Stimulated activated CD8-positive, alpha-beta memory T cell treated with anti-CD3 and anti-CD28 coated beads, Interleukin-4, amount 100 ng/mL, for 24 hours (primary cell): ENCODE results near the gene MAN1B1.
A peak's percentile ranks its signal among the peaks of the same experiment; 100 is the strongest.
"Not testable (repeated sequence)": the region's sequence is repeated elsewhere in the genome, so short reads cannot be mapped to it uniquely, and the experiment has no call there.

Source experiments
- DNase-seq: peaks from one replicate; pipeline ENCODE4 v3.0.0-alpha.2; 2020; ENCODE audit warnings: low read depth

MAN1B1 gene

GRCh38 chr9:137110911-137111787 lies 24.4 kb downstream of the MAN1B1 start:
- no peak for DNase-seq

DNA sequence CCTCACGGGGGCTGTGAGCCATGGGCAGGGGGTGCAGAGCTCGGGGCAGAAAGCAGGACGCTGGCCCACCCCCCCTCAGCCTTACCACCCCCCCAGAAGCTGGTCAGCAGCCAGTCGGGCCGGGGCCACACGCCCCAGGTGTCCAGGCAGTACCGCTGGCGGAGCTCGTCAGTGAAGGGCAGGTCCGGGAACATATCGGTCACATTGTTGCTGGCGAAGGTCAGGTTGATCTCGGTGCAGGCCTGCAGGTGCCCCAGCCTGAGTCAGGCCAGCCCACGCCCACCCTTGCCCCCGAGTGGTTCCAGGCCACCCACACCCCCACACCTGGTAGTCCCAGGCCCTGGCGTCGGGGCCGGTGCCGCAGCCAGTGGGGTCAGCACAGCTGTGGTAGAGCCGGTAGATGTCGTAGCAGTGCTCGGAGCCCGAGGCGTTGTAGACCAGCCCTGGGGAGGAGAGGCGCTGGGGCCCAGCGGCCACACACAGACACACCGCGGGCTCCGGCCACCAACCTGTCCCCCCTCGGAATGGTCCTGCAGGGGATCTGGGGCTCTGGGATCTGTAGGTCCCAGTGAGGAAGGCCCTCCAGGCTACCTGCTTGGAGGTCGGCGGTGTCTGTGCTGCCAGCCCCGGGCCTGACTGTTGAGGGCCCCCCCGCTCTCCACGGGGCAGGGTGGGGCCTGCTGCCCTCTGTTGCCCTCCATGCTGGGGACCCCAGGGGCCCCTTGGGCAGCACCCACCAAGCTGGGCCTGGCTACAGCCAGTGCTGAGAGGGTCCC lies 25.2 kb downstream of the MAN1B1 start:
- no peak for DNase-seq

DNA sequence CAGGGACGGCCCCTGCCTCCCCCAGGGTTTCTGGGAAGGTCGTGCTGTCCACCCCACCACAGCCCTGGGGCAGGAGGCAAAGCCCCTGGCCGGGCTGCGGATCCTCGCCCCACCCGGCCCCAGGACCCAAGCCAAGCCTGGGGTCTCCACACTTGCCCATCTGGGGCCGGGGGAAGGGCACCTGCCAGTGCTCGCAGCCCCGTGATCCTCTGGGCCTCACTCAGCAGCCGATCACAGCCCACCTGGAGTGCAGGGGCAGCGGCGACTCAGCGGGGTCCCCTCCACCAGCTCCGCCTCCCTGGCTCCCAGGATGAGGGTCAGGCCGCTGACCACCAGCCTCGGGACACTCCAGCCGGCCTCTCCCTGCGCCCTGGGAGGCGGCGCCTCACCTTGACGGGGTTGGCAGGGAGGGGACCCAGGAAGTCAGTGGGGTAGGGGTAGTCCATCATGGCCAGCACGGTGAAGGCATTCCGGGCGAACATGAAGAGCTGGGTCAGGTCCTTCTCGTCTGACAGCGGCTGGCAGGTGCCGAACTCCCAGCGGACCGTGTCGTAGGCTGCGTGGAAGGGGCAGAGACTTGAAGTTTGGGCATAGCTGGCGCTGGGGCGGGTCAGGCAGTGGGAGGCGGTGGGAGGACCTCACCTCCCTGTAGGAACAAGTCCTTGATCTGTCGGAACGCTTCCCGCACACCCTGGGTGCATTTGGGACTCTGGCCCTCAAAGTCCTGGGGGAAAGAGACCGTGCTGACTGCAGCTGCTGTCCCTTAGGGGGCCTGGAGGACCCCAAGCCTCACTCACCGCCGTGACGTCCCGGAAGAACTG lies 26.0 kb downstream of the MAN1B1 start:
- no peak for DNase-seq

DNA sequence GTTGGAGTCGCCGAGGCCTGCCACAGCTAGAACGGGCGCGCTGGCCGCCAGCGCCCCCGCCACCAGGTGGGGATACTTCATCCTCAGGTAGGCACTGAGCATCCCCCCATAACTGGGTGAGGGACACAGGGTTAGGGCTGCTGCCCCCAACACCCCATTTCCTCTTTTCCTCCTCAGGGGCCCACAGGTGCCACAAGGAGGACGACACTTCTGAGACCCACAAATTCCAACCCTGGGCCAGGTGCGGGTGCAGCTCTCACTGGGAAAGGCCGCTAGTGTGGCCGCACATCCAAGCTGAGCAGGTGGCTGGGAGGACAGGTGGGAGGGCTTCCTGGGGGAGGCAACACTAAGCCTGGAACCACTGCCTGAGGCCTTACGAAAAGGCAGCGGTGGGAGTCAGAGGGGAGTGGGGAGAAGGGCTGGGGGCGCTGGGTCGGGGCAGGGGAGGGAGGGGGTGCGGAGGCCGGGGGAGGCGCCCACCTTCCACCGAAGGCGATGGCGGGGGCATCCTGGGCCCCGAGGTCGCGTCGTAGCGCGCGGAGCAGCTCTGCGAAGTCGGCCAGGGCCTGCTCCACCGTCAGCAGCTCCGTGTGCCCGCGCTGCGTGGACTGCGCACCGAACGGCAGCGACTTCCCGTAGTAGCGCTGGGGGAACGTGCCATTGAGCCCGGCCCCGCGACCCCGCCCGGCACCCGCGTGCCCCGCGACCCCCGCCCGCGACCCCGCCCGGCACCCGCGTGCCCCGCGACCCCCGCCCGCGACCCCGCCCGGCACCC lies 26.8 kb downstream of the MAN1B1 start:
- DNase-seq, result no peak

DNA sequence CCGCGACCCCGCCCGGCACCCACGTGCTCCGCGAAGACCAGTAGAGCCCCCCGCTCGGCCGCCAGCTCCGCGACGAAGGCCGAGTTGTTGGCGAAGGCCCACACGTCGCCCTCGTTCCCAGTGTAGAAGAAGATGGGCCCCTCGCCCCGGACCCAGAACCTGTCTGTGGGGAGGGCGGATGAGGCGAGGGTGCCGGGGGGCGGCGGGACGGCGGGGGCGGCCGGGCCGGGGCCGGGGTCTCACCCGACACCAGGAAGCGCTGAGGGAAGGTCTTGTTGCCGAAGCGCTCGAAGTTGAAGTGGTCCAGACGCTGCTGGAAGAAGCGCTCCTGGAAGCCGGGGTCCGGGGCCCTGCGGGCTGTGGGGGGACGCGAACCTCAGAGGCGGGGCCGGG lies 27.4 kb downstream of the MAN1B1 start:
- no peak for DNase-seq

GRCh38 chr9:137114613-137115393 lies 28.0 kb downstream of the MAN1B1 start, which contains the start of gene DPP7:
DPP7 (minus strand) TSS chr9:137114733; CDS start chr9:137114713, 20 bp downstream.
- DNase-seq, result peak; percentile 73

- DNase-seq, result no peak
Observed at GRCh38 chr9:137115394-137116026, 28.7 kb downstream of the MAN1B1 start.

DNA sequence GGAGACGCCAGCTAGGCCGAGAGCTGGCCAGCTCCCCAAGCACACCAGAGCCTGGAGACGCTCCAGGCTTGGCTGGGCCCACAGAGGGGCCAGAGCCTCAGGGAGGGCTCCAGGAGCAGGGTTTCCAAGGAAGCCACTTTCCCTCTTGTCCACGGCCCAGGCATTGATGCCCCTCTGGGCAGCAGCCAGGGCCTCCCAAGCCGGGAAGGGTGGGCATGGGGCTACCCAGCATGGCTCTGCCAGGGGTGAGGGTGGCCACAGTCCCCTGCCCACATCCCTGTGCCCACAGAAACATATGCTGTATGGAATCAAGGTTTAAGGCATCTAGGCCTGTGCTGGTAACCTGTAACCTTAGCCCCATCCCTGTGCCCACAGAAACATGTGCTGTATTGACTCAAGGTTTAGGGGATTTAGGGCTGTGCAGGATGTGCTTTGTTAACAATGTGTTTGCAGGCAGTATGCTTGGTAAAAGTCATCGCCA lies 29.3 kb downstream of the MAN1B1 start:
- no peak for DNase-seq

GRCh38 chr9:137116728-137117127 lies 29.9 kb downstream of the MAN1B1 start:
- DNase-seq, result no peak

DNA sequence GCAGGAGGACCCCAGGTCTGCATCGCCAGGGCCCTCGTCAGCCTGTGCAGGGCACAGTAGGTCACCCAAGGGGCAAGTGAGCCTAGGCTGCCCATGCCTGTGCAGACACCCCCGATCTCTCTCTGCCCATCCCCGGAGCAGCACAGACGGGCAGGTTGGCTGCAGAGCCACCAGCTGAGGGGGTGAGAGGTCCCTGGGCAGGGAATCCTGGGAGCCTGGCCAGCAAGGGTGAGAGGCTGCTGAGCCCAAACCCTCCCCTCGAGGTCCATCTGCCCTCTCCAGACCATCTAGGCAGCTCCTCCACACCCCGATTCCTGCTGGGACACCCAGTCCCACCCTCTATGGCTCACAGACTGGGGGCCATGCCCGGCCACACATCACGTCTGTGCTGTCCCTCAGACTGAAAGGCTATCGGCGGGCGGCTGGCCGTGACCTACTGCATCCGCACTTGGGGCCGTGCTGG lies 30.5 kb downstream of the MAN1B1 start:
- DNase-seq, result no peak

DNA sequence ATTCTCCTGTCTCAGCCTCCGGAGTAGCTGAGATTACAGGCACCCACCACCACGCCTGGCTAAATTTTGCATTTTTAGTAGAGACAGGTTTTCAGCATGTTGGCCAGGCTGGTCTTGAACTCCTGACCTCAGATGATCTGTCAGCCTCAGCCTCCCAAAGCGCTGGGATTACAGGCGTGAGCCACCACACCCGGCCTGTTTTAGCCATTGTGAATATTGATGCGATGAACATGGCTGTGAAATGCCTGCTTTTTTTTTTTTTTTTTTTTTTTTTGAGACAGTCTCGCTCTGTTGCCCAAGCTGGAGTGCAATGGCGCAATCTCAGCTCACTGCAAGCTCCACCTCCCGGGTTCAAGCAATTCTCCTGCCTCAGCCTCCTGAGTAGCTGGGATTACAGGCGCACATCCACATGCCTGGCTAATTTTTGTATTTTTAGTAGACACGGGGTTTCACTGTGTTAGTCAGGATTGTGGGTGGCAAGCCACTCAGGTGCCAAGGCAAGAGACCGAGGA lies 31.4 kb downstream of the MAN1B1 start:
- DNase-seq, result not testable (repeated sequence)

DNA sequence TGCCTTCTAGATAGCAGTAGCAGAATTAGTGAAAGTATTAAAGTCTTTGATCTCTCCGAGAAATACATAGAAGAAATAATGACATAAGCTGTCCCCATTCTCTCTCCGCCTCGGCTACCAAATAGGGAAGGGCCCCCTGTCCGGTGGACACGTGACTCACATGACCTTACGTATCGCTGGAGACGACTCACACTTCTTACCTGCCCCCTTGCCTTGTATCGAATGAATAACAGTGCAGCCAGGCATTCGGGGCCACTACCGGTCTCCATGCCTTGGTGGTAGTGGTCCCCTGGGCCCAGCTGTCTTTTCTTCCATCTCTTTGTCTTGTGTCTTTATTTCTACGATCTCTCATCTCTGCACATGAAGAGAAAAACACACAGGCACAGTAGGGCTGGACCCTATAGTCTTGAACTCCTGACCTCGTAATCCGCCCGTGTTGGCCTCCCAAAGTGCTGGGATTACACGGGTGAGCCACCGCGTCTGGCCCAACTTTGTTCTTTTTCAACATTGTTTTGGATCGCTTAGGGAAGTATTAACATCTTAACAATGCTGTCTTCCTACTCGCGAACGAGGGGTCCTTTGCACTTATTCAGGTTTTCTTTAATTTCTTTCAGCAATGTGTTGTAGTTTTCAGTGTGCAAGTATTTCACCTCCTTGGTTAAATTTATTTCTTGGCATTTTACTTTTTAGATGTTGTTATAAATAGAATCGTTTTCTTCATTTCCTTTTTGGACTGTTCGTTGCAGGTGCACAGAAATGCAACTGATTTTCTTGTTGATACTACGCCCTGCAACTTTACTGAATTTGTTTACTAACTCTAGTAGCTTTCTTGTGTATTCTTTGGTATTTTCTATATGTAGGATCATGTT lies 35.4 kb downstream of the MAN1B1 start:
- DNase-seq, result not testable (repeated sequence)

DNA sequence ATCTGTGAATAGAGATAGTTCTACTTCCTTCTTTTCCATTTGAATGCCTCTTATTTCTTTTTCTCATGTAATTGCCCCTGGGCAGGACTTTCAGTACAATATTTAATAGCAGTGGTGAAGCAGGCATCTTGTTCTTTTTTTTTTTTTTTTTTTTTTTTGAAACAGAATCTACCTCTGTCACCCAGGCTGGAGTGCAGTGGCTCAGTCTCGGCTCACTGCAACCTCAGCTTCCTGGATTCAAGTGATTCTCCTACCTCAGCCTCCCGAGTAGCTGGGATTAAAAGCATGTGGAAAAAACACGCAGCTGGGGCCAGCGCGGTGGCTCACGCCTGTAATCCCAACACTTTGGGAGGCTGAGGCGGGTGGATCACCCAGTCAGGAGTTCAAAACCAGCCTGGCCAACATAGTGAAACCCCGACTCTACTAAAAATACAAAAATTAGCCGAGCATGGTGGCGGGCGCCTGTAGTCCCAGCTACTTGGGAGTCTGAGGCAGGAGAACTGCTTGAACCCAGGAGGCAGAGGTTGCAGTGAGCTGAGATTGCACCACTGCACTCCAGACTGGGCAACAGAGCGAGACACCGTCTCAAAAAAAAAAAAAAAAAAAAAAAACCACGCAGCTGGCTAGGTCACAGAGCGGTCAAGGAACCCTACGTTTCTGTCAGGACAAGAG lies 36.1 kb downstream of the MAN1B1 start:
- DNase-seq, result not testable (repeated sequence)

DNA sequence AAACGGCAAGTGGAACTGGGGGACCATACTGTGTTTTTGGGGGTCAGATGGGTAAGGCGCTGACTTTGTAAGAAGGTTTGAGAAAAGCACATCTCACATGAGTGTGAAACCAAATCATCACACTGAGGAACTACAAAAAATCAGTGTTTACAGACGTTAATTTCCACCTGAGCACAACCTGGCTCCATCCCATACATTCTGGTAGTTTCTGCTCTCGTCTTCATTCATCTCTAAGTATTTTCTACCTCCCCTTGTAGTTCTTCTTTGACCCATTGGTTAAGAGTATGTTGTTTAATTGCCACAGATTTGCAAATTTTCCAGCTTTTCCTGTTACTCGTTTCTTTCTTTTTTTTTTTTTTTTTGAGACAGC lies 36.7 kb downstream of the MAN1B1 start:
- no peak for DNase-seq

DNA sequence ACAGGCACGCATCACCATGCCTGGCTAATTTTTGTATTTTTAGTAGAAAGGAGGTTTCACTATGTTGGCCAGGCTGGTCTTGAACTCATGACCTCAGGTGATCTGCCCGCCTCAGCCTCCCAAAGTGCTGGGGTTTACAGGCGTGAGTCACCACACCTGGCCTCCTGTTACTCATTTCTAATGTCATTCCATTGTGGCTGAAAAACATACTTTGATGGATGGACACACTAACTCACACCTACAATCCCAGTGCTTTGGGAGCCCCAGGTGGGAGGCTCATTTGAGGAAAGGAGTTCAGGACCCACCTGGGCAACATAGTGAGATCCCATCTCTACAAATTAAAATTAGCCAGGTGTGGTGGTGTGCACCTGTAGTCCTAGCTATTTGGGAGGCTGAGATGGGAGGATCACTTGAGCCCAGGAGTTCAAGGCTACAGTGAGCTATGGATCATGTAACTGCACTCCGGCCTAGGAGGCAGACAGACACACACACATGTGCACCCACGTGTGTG lies 37.2 kb downstream of the MAN1B1 start:
- not testable (repeated sequence) for DNase-seq

DNA sequence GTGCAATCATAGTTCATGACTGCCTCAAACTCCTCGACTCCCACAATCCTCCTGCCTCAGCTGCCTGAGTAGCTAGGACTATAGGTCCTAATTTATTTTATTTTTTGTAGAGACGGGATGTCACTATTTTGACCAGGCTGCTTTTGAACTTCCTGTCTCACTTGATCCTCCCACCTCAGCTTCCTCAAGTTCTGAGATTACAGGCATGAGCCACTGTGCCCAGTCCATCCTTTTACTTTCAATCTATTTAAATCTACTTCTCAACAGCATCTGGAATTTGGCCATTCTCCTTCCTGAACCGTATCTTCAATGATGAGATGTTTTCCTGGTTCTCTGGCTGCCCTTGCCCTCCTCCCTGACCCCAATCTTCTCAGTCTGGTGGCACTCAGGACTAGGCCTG lies 40.0 kb downstream of the MAN1B1 start:
- no peak for DNase-seq

- no peak for DNase-seq
Observed at GRCh38 chr9:137127301-137128157, 40.7 kb downstream of the MAN1B1 start.
